Measurements from ENCODE around the gene PLA1A.
"Not testable (repeated sequence)": the region's sequence is repeated elsewhere in the genome, so short reads cannot be mapped to it uniquely, and the experiment has no call there.

The PLA1A gene

GRCh38 chr3:119597548-119598288, at the start of gene PLA1A:
Gene PLA1A (plus strand): TSS chr3:119597885. CDS start chr3:119597914, 29 bp downstream.
- no peak for DNase-seq

GRCh38 chr3:119548341-119548740, 49.3 kb upstream of the PLA1A start:
- no peak for DNase-seq

GRCh38 chr3:119550192-119550910, 47.3 kb upstream of the PLA1A start:
- DNase-seq, result no peak

- DNase-seq, result no peak
These were observed 46.1 kb upstream of the PLA1A start for GRCh38 chr3:119551598-119551997.

GRCh38 chr3:119552928-119553327, 44.8 kb upstream of the PLA1A start:
- DNase-seq, result not testable (repeated sequence)

- no peak for DNase-seq
These were observed 43.8 kb upstream of the PLA1A start for GRCh38 chr3:119553823-119554415.

GRCh38 chr3:119555309-119555735, 42.4 kb upstream of the PLA1A start:
- DNase-seq, result peak; percentile 64

- no peak for DNase-seq
These were observed 41.8 kb upstream of the PLA1A start for GRCh38 chr3:119555929-119556328.

GRCh38 chr3:119557192-119557876, 40.4 kb upstream of the PLA1A start:
- no peak for DNase-seq

- no peak for DNase-seq
These were observed 39.8 kb upstream of the PLA1A start for GRCh38 chr3:119557877-119558269.

- no peak for DNase-seq
These were observed 38.9 kb upstream of the PLA1A start for GRCh38 chr3:119558626-119559317.

- peak; percentile 82 for DNase-seq
These were observed 38.2 kb upstream of the PLA1A start, which contains the start of gene CD80 for GRCh38 chr3:119559441-119559963. Gene CD80 (minus strand): TSS chr3:119559614. CDS start chr3:119557728, 1,886 bp downstream.

- DNase-seq, result no peak
These were observed 37.5 kb upstream of the PLA1A start for GRCh38 chr3:119560160-119560559.

- DNase-seq, result peak; percentile 70
These were observed 35.3 kb upstream of the PLA1A start for GRCh38 chr3:119562307-119562961.

- not testable (repeated sequence) for DNase-seq
These were observed 34.4 kb upstream of the PLA1A start for GRCh38 chr3:119563334-119563733.

GRCh38 chr3:119569156-119569555, 28.5 kb upstream of the PLA1A start:
- no peak for DNase-seq

GRCh38 chr3:119570229-119570628, 27.5 kb upstream of the PLA1A start:
- DNase-seq, result peak; percentile 96

- no peak for DNase-seq
These were observed 26.5 kb upstream of the PLA1A start for GRCh38 chr3:119571230-119571629.

GRCh38 chr3:119571688-119572087, 26.0 kb upstream of the PLA1A start:
- DNase-seq, result no peak

- no peak for DNase-seq
These were observed 22.2 kb upstream of the PLA1A start for GRCh38 chr3:119575507-119575906.

GRCh38 chr3:119579366-119580066, 18.2 kb upstream of the PLA1A start, which contains the start of gene ADPRH:
Gene ADPRH (plus strand): TSS chr3:119579492. CDS start chr3:119582170, 2,678 bp downstream.
- peak; percentile 63 for DNase-seq
